ENCODE data around the gene ABCG4.
"Not testable (repeated sequence)": the region's sequence is repeated elsewhere in the genome, so short reads cannot be mapped to it uniquely, and the experiment has no call there.

ABCG4 gene

GRCh38 chr11:119149018-119149785, at the start of gene ABCG4:
ABCG4 (plus strand) TSS chr11:119149052; CDS start chr11:119149966, 914 bp downstream.
- DNase-seq: no peak

- no peak for DNase-seq
These were observed 49.1 kb upstream of the ABCG4 start for GRCh38 chr11:119099711-119100110.

DNA sequence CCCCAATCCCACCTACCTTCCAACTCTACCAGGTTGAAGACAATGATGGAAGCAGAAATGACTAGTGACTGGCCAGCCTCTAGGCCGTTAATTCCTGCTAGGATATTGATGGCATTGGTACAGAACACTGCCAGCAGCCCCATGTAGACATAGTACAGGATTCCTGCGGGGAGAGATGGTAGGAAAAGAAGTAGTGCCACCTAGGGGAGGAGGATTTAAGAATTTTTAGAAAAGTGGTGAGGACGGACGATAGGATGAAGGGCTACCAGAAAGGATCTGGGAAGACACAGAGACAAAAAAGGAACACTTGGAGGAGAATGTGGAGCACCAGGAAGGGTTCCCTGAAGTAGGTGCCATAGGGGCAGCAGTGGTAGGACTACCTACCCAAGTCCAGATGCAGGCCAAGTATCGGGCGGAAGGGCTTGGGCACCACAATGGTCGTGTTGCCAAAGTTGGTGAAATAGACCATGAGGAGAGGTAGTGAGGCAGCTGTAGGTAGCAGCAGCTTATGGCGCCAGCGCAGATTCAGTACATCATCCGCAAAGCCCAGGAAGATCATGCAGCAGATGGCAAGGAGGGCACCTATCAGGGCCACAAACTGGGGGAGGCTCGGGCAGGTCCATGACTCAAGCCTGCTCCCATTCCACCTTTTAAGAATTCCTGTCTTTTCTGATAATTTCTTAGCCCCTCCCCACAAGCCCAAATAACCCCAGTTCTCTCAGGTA, 48.4 kb upstream of the ABCG4 start:
- DNase-seq: peak; percentile 83

GRCh38 chr11:119100994-119101758, 47.7 kb upstream of the ABCG4 start:
- peak; percentile 51 for DNase-seq

DNA sequence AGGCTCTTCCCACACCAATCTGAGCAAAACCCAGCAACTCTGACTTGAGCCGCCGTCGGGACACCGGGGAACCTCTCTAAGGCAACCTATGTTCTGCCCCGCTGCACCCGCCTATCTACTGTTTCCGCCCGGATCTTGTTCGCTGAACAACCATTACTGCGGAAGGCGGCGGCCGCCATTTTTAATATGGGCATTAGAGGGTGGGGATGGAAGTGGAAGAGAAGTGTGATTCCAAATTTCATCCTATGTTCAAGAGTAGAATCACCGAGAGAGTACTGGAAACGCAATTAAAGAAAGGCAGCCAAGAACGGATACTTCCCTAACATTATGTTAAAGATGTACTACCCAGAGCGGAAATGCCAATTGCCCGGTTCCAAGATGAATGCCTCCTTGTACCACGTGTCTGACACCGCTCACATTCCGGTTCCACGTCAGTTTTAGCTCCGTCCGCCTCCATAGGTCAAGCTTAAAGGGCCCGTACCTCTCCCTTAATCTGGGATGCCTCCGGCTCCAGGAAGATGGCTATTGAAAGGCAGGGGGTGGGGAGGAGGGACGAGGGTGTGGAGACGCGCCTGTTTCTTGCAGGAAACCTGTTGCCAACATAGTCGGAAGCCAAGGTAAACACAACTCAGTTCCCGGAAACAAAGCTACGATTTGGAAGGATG, 47.0 kb upstream of the ABCG4 start, which contains the start of gene DPAGT1:
TSS of gene DPAGT1 (minus strand) at position 95 of the 665 bp plus-strand sequence. CDS start 198 bp downstream, outside the sequence.
- peak; percentile 100 for DNase-seq

- DNase-seq: not testable (repeated sequence)
These were observed 45.6 kb upstream of the ABCG4 start for GRCh38 chr11:119103161-119103664.

- DNase-seq: peak; percentile 50
These were observed 45.1 kb upstream of the ABCG4 start for GRCh38 chr11:119103793-119104192.

- peak; percentile 100 for DNase-seq
These were observed 42.0 kb upstream of the ABCG4 start, which contains the start of gene C2CD2L for GRCh38 chr11:119106564-119107537. C2CD2L (plus strand) TSS chr11:119107344; CDS start chr11:119107742, 398 bp downstream.

GRCh38 chr11:119107538-119108145, 41.2 kb upstream of the ABCG4 start:
- DNase-seq: no peak

DNA sequence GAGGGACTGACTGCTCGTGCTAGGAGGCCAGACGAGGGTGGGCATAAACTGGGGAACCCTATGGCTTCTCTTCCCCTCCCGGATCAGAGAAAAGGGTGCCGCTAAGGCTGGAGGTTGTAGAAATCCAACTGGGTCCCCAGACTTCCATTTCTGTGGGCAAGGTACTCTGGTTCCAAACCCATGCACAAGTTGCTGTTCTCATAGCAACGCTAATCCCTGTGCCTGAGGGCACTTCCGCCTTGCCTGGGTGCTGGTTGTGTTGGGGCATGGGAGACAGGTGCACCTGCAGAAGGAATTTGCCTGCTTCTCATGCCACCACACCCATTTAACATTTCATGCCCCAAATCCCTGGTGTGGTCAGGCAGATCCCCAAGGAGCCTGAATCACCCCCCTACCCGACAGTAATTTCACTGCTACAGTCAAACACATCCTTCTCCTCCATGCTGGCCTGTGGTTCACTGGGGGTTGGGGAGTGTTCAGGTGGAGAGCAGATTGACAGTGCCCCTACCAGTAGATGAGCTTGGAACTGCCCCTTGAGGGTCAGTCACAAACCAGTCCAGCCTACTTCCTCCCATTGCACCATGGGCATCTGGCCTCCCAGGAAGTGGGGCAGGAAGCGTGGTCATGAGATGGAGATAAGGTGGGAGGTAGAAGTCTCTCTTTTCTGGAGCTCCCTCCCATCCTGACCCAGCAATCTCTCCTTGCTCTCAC, 40.6 kb upstream of the ABCG4 start:
- peak; percentile 100 for DNase-seq

- DNase-seq: no peak
These were observed 40.0 kb upstream of the ABCG4 start for GRCh38 chr11:119108857-119109221.

DNA sequence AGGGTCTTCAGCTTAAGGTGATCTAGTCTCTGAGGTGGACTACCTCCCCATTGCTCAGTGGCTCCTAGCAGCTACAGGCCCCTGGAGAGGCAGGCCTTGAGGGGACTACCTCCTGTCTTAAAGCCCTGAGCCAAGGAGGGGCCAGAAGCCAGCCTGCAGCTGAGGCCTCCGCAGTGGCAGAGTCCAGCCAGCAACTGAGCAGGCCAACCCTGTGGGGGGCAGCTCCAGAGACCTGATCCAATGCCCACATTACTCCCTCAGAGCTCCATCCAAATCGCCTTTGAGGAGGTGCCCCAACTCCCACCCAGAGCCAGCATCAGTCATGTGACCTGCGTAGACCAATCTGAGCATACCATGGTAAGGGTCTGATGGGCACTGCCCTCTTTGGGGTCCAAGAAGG, 39.0 kb upstream of the ABCG4 start:
- no peak for DNase-seq

DNA sequence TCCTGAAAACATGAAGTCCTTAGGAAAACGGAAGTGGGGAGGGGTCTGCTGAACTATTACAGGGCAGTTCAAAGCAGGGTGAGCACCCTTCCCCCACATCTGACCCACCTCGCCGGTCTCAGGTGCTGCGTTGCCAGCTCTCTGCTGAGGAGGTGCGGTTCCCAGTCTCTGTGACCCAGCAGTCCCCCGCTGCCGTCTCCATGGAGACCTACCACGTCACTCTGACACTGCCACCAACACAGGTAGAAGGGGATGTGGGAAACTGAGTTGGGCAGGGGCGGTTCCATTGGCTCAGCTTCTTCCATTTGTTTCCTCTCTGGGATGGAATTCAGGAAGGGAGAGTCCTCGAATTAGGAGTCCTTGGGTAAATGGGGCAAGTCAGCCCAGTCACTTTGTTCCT, 38.4 kb upstream of the ABCG4 start:
- no peak for DNase-seq

DNA sequence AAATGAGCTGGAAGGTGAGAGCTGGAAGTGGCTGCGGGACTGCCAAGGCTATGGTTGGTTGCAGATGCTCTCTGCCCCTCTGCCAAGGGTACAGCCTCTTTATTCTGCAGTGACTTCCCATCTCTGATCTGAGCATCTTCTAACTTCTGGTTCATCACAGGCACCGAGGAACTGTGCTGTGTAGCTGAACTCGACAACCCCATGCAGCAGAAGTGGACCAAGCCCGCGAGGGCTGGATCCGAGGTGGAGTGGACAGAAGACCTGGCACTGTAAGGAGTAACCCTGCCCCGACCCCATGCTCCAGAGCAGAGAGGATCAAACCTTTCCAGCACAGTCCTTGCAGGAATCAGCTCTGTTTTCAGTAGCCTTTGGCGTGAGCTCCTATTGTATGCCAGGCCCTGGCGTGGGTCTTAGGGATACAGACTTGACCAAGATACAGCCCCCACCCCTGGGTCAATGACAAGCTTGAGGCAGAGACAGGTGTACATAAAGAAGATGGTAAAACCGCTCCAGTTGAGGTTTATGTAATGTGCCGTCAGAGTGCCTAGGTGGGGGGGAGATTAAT, 37.4 kb upstream of the ABCG4 start:
- DNase-seq: no peak

GRCh38 chr11:119112314-119113020, 36.4 kb upstream of the ABCG4 start:
- DNase-seq: no peak

DNA sequence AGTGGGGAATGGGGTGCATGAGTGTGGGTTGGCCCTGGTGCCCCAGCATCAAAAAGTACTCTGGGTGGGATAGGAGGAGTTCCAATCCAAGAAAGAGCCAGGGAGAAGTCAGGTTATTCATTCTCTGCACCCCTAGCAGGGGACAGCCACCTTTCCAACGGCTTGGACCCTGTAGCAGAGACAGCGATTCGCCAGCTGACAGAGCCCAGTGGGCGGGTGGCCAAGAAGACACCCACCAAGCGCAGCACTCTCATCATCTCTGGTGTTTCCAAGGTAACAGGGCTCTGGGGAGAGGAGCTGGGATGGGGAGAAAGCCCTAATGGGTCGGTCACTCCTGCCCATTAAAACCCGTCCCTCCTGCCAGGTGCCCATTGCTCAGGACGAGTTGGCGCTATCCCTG, 35.1 kb upstream of the ABCG4 start:
- DNase-seq: no peak

GRCh38 chr11:119114351-119114750, 34.5 kb upstream of the ABCG4 start:
- no peak for DNase-seq

- DNase-seq: no peak
These were observed 33.2 kb upstream of the ABCG4 start for GRCh38 chr11:119115484-119116234.

Data from GF-D8 (cell line).